Lower leg skin (tissue), 3 donors: ENCODE measurements around the gene NFKBIZ.

Experiments used
- POLR2A ChIP-seq, 2 donors: fragments of 450-650 bp; IDR thresholded peaks; one replicate each; pipeline ENCODE4 v1.6.1; 2016 to 2017; ENCODE audit warnings: antibody characterized with exemption in 2 of 2, mild to moderate bottlenecking in 1 of 2, moderate library complexity in 1 of 2
- TF ChIP-seq, protein P1 (sequence below), 3 donors: fragments of 450-650 bp; IDR thresholded peaks; one replicate each; pipeline ENCODE4 v1.5.1; 2016; ENCODE audit warnings: antibody characterized with exemption in 3 of 3, mild to moderate bottlenecking in 3 of 3, moderate library complexity in 2 of 3

DNA sequence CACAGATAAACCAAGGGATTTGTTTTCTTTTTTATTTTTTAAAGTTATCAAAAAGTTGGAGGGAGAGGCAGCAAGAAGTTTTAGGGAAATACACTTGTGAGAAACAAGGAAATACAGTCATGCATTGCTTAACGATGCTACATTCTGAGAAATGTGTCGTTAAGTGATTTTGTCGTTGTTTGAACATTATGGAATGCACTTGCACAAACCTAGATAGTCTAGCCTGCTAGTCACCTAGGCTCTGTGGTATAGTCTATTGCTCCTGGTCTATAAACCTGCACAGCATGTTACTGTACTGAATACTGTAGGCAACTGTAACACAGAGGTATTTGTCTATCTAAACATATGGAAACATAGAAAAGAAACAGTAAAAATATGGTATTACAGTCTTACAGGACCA lies 2.0 kb upstream of the NFKBIZ start:
- TF ChIP-seq, protein P1, sequence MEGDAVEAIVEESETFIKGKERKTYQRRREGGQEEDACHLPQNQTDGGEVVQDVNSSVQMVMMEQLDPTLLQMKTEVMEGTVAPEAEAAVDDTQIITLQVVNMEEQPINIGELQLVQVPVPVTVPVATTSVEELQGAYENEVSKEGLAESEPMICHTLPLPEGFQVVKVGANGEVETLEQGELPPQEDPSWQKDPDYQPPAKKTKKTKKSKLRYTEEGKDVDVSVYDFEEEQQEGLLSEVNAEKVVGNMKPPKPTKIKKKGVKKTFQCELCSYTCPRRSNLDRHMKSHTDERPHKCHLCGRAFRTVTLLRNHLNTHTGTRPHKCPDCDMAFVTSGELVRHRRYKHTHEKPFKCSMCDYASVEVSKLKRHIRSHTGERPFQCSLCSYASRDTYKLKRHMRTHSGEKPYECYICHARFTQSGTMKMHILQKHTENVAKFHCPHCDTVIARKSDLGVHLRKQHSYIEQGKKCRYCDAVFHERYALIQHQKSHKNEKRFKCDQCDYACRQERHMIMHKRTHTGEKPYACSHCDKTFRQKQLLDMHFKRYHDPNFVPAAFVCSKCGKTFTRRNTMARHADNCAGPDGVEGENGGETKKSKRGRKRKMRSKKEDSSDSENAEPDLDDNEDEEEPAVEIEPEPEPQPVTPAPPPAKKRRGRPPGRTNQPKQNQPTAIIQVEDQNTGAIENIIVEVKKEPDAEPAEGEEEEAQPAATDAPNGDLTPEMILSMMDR (IDR thresholded peaks at IDR 0.05): no peak
- no peak for TF ChIP-seq POLR2A (IDR thresholded peaks at IDR 0.05)
